SW480 (cell line): ENCODE results near the gene GLIPR1.
A peak's percentile ranks its signal among the peaks of the same experiment; 100 is the strongest.
"Not testable (repeated sequence)": the region's sequence is repeated elsewhere in the genome, so short reads cannot be mapped to it uniquely, and the experiment has no call there.

Experiments used
- DNase-seq: peaks from one replicate; pipeline ENCODE4 v3.0.0-alpha.2; 2016; ENCODE audit warnings: low spot score

GLIPR1 gene

GRCh38 chr12:75522124-75522523 is 41.6 kb downstream of the GLIPR1 start:
- not testable (repeated sequence) for DNase-seq

GRCh38 chr12:75525263-75525662 is 44.7 kb downstream of the GLIPR1 start:
- no peak for DNase-seq

- DNase-seq, result peak; percentile 79
Measured at GRCh38 chr12:75526655-75527511, 46.3 kb downstream of the GLIPR1 start.

- peak; percentile 22 for DNase-seq
Measured at GRCh38 chr12:75528272-75528671, 47.7 kb downstream of the GLIPR1 start.

GRCh38 chr12:75528692-75529091 is 48.1 kb downstream of the GLIPR1 start:
- DNase-seq, result no peak

- DNase-seq, result no peak
Measured at GRCh38 chr12:75529316-75529715, 48.8 kb downstream of the GLIPR1 start.

- DNase-seq, result no peak
Measured at GRCh38 chr12:75529826-75530225, 49.3 kb downstream of the GLIPR1 start.

GRCh38 chr12:75533239-75533638 is 52.7 kb downstream of the GLIPR1 start:
- no peak for DNase-seq

GRCh38 chr12:75539889-75540288 is 59.3 kb downstream of the GLIPR1 start:
- no peak for DNase-seq

GRCh38 chr12:75542942-75543341 is 62.4 kb downstream of the GLIPR1 start:
- no peak for DNase-seq

- DNase-seq, result no peak
Measured at GRCh38 chr12:75543529-75543928, 63.0 kb downstream of the GLIPR1 start.

- DNase-seq, result no peak
Measured at GRCh38 chr12:75545636-75546035, 65.1 kb downstream of the GLIPR1 start.

- no peak for DNase-seq
Measured at GRCh38 chr12:75548879-75549278, 68.3 kb downstream of the GLIPR1 start.

- DNase-seq, result no peak
Measured at GRCh38 chr12:75549989-75550388, 69.4 kb downstream of the GLIPR1 start.

GRCh38 chr12:75550401-75551240 is 70.1 kb downstream of the GLIPR1 start:
- no peak for DNase-seq

- no peak for DNase-seq
Measured at GRCh38 chr12:75551477-75551876, 70.9 kb downstream of the GLIPR1 start.

GRCh38 chr12:75553398-75553797 is 72.8 kb downstream of the GLIPR1 start:
- peak; percentile 56 for DNase-seq
